Stimulated activated CD8-positive, alpha-beta memory T cell treated with anti-CD3 and anti-CD28 coated beads, Interleukin-2, amount 100 ng/mL, for 48 hours (primary cell): ENCODE measurements around the gene TPT1.
"Not testable (repeated sequence)": the region's sequence is repeated elsewhere in the genome, so short reads cannot be mapped to it uniquely, and the experiment has no call there.

Experiments used
- DNase-seq, 2 donors: peaks; one replicate each; pipeline ENCODE4 v3.0.0-alpha.2; 2020; ENCODE audit warnings: low read depth in 2 of 2

Gene TPT1

DNA sequence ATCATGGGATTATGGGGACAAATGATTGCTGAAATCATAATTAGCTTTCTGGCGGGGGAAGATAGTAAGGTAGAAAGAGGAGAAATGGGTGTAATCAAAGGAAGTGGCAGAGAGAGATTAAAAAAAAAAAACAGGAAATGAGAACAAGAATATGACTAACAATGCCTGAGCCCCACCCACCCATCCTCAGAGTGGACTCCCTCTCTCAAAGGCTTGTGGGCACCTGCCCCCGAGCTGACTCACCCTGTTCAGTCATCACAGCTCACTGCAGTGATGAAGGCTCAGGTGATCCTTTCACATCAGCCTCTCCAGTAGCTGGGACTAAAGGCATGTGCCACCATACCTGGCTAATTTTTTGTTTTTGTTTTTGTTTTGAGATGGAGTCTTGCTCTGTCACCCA lies 26.4 kb upstream of the TPT1 start:
- peak; percentile 72 to 85 for DNase-seq

GRCh38 chr13:45365558-45365885 lies 24.5 kb upstream of the TPT1 start:
- DNase-seq = no peak

GRCh38 chr13:45364876-45365557 lies 24.0 kb upstream of the TPT1 start:
- no peak for DNase-seq

GRCh38 chr13:45362939-45363338 lies 22.0 kb upstream of the TPT1 start:
- no peak for DNase-seq

GRCh38 chr13:45361596-45362206 lies 20.7 kb upstream of the TPT1 start:
- DNase-seq = no peak

- DNase-seq = no peak
Observed at GRCh38 chr13:45356966-45357672, 16.1 kb upstream of the TPT1 start.

GRCh38 chr13:45353895-45354294 lies 12.9 kb upstream of the TPT1 start:
- DNase-seq = no peak

DNA sequence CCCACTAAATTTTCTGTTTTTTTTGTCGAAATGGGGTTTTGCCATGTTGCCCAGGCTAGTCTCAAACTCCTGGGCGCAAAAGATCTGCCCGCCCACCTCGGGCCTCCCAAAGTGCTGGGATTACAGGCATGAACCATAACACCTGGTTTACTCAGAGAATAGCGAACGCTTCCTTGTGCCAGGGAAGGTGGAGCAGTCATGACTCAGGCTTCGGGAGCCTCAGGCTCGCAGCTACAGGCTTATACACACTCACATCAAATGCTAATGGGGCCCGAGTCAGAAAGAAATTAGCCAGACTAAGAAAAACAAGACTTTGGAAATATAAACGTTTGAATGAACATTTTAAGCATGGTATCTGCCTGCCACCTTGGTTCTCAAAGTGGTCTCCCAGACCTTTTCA lies 11.0 kb upstream of the TPT1 start:
- DNase-seq = no peak

DNA sequence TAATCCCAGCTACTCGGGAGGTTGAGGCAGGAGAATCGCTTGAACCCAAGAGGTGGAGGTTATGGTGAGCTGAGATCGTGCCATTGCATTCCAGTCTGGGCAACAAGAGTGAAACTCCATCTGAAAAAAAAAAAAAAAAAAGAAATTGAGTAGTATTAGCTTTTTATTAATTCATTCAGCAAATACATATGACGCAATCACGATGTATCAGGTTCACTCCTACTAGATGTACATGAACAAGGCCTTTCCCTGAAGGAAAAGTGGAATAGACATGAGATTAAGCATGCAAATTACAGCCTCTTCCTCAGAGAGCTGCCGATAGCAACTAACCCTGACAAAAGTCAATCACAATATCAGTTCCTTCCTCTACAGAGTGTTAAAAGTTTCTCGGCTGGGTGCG lies 9.2 kb upstream of the TPT1 start:
- no peak for DNase-seq

GRCh38 chr13:45349438-45349837 lies 8.5 kb upstream of the TPT1 start:
- DNase-seq = no peak

- DNase-seq = not testable (repeated sequence)
Observed at GRCh38 chr13:45344064-45344463, 3.1 kb upstream of the TPT1 start.

GRCh38 chr13:45343102-45343501 lies 2.1 kb upstream of the TPT1 start:
- DNase-seq = not testable (repeated sequence)

DNA sequence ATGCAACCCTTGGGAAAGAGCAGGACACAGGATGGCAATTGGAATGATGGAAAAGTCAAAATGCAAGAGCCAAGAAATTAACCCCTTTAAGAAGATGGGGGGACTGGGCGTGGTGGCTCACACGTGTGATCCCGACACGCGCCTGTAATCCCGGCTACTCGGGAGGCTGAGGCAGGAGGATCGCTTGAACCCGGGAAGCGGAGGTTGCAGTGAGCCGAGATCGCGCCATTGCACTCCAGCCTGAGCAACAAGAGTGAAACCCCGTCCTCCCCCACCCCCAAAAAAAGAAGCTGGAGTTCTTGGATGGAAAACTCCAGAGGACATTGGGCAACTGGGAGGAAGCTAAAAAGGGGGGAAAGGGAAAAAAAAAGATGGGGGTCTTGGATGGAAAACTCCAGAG lies 1.7 kb upstream of the TPT1 start:
- not testable (repeated sequence) for DNase-seq

- no peak for DNase-seq
Observed at GRCh38 chr13:45341799-45342500, 967 bp upstream of the TPT1 start.

DNA sequence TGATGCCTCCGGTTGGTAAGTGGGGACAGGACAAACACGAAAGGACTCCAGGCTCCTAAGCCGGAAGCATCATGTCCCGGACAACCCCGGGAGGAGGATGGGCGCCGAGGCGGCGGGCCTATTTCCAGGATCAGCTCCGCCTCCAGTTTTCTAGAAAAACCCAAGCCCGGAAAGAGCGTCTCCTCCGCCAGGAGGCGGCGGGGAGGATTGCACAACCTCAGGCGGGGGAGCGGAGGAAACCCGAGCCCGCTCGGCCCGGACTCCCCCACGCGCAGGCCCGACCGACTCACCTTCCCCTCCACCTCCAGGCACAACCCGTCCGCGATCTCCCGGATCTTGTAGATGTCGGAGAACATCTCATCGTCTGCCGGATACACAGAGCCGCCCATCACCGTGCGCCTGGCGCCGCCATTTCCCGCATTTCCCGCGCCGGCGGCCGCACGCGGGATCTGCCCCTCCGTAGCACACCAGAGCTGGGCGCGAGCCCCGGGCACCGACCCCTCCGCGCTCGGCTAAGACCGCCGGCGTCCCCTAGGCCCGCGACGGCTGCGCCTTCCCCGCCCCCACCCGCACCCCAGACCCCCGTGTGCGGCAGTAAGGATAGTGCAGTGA lies 455 bp downstream of the TPT1 start:
- peak; percentile 73 to 74 for DNase-seq

DNA sequence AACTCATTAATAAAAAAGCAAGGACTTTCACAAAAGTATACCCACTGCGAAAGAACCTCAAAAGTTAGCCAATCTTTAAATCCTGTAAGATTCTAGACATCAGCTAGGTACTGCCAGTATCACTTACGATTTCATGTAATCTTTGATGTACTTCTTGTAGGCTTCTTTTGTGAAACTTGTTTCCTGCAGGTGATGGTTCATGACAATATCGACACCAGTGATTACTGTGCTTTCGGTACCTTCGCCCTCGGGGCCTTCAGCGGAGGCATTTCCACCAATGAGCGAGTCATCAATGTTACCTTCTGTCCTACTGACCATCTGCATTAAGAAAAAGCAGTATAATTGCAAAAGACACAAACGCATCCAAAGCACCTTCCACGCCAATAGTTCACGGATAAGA lies 1.1 kb downstream of the TPT1 start:
- DNase-seq = no peak

DNA sequence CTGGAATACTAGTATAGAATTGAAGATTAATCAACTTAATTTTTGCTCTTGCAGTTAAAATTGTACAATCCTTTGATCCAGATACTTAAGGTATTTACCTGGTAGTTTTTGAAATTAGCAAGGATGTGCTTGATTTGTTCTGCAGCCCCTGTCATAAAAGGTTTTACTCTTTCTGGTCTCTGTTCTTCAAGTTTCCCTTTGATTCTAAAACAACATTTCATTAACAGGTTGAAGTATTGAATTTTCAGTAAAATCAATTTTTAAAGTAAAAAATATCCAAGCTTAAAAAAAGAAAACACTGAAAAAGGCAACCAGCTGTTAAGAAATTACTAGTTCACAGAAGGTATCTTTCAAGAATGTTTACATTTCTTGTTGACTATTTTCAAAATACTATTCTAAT lies 1.6 kb downstream of the TPT1 start:
- no peak for DNase-seq

DNA sequence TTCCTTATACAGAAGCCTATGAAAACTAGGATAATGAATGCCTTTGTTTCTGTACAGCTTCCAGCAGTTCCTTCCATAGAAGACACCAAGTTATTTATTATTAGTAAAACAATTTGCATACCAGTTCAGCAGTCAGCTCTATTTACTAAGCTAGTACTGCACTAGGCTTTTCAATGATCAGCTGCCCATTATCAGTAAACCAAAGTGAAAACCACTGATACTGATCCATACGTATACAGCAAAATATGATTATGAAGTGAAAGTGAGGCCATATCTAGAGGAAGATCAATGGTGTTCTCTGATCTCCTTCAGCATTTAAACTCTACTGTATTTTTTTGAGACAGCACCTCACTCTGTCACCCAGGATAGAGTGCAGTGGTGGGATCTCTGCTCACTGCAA lies 3.2 kb downstream of the TPT1 start:
- no peak for DNase-seq

- no peak for DNase-seq
Observed at GRCh38 chr13:45337395-45337794, 3.6 kb downstream of the TPT1 start.

GRCh38 chr13:45336025-45336800 lies 4.8 kb downstream of the TPT1 start:
- DNase-seq = no peak

DNA sequence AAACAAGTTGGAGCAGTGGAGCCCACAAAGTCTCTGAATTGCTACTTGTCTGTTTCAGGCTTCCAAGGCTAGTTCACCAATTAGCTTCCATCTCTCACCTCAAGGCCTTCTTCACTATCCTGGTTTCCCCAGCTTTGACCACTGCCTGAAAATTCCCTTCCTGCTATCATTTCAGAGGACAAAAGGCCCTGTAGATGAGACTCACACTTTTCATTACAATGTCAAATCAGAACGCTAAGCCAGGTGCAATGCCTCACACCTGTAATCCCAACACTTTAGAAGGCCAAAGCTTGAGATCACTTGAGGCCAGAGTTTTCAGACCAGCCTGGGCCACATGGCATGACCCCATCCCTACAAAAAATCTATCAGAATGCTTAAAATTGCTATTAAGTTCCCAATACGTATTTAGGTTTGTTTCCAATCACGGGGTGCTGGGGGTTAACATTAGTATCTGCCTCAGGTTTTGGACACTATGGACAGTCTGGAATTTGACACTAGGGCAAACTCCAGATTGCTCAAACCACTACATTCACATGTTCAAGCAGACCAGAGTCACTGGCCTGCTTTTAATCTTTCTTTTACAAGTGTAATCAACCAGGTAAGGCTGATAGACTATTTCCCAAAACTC lies 5.5 kb downstream of the TPT1 start:
- DNase-seq = no peak
